Testis (tissue), 2 donors: Measurements from ENCODE around the gene CMPK2.
A peak's percentile ranks its signal among the peaks of the same experiment; 100 is the strongest.

ENCODE experiments used
- CTCF ChIP-seq, 3 experiments: fragments of 450-650 bp in 2 of 3; fragments of 200-600 bp in 1 of 3; sonication (generic) in 1 of 3; IDR thresholded peaks; one replicate each; pipeline ENCODE4 v1.5.1; 2016 to 2019; ENCODE audit warnings: antibody characterized with exemption in 3 of 3, mild to moderate bottlenecking in 2 of 3, moderate library complexity in 1 of 3
- POLR2A ChIP-seq: fragments of 450-650 bp; IDR thresholded peaks from one replicate; pipeline ENCODE4 v1.6.1; 2017; ENCODE audit warnings: antibody characterized with exemption, mild to moderate bottlenecking, moderate library complexity

- TF ChIP-seq CTCF (IDR thresholded peaks at IDR 0.05): peak in 2 of 3 experiments; percentile 37 to 48
- no peak for TF ChIP-seq POLR2A
Measured at GRCh38 chr2:6828299-6828584, 37.5 kb downstream of the CMPK2 start.
